Trophoblast cell (in vitro differentiated cells and primary cell): ENCODE data around the gene TSHZ2.

Experiments
- DNase-seq, 2 donors: peaks; one replicate each; pipeline ENCODE4 v3.0.0-alpha.2; 2016
- H2AFZ ChIP-seq: 2 replicates; pipeline ENCODE4 v1.6.1; 2013; ENCODE audit warnings: low read length, moderate library complexity, mild to moderate bottlenecking; ENCODE audit not compliant: insufficient read depth, poor library complexity
- H2AK5ac ChIP-seq: 2 replicates; pipeline ENCODE4 v1.6.1; 2013; ENCODE audit warnings: mild to moderate bottlenecking, low read length
- H2BK120ac ChIP-seq: 2 replicates; pipeline ENCODE4 v1.6.1; 2013; ENCODE audit warnings: low read length, mild to moderate bottlenecking, moderate library complexity; ENCODE audit not compliant: insufficient read depth, poor library complexity
- H2BK12ac ChIP-seq: 2 replicates; pipeline ENCODE4 v1.6.1; 2013; ENCODE audit warnings: mild to moderate bottlenecking, low read length, moderate library complexity
- H2BK5ac ChIP-seq: 2 replicates; pipeline ENCODE4 v1.6.1; 2013; ENCODE audit warnings: low read length, low read depth, moderate library complexity, mild to moderate bottlenecking; ENCODE audit not compliant: poor library complexity
- H3K14ac ChIP-seq: 2 replicates; pipeline ENCODE4 v1.6.1; 2013; ENCODE audit warnings: mild to moderate bottlenecking, low read length
- H3K18ac ChIP-seq: 2 replicates; pipeline ENCODE4 v1.6.1; 2013; ENCODE audit warnings: mild to moderate bottlenecking, low read length
- H3K23ac ChIP-seq: 2 replicates; pipeline ENCODE4 v1.6.1; 2013; ENCODE audit warnings: low read length
- H3K27ac ChIP-seq: 2 replicates; pipeline ENCODE4 v1.5.1; 2013; ENCODE audit warnings: low read depth, mild to moderate bottlenecking, inconsistent platforms, low read length, moderate library complexity
- H3K27me3 ChIP-seq: 2 replicates; pipeline ENCODE4 v1.6.1; 2013; ENCODE audit warnings: inconsistent platforms, mild to moderate bottlenecking, low read length, moderate library complexity; ENCODE audit not compliant: insufficient read depth
- H3K36me3 ChIP-seq, 2 experiments: 1 replicate in 1 of 2; 2 replicates in 1 of 2; pipeline ENCODE4 v1.6.1; 2013; ENCODE audit warnings: low read length in 2 of 2, mild to moderate bottlenecking in 2 of 2, moderate library complexity in 1 of 2; ENCODE audit not compliant: insufficient read depth in 2 of 2, control insufficient read depth in 1 of 2
- H3K4ac ChIP-seq: 2 replicates; pipeline ENCODE4 v1.6.1; 2013; ENCODE audit warnings: low read depth, mild to moderate bottlenecking, low read length, moderate library complexity
- H3K4me1 ChIP-seq, 2 experiments: 1 replicate in 1 of 2; 2 replicates in 1 of 2; pipeline ENCODE4 v1.6.1; 2013; ENCODE audit warnings: low read length in 2 of 2, mild to moderate bottlenecking in 2 of 2, moderate library complexity in 1 of 2; ENCODE audit not compliant: insufficient read depth in 2 of 2, control insufficient read depth in 1 of 2
- H3K4me2 ChIP-seq: 2 replicates; pipeline ENCODE4 v1.6.1; 2013; ENCODE audit warnings: inconsistent platforms, mild to moderate bottlenecking, low read length, moderate library complexity
- H3K4me3 ChIP-seq: 2 replicates; pipeline ENCODE4 v1.5.1; 2013; ENCODE audit warnings: mild to moderate bottlenecking, low read depth, low read length, inconsistent platforms
- H3K79me1 ChIP-seq: one replicate; pipeline ENCODE4 v1.6.1; 2013; ENCODE audit warnings: low read length
- H3K79me2 ChIP-seq: 2 replicates; pipeline ENCODE4 v1.6.1; 2013; ENCODE audit warnings: low read length, mild to moderate bottlenecking; ENCODE audit not compliant: control insufficient read depth, insufficient read depth, poor library complexity
- H3K9ac ChIP-seq: 2 replicates; pipeline ENCODE4 v1.6.1; 2013; ENCODE audit warnings: mild to moderate bottlenecking, low read length
- H3K9me3 ChIP-seq: 2 replicates; pipeline ENCODE4 v1.6.1; 2013; ENCODE audit warnings: low read depth, mild to moderate bottlenecking, control low read depth, inconsistent platforms, low read length; ENCODE audit not compliant: insufficient read depth
- H4K12ac ChIP-seq: 2 replicates; pipeline ENCODE4 v1.6.1; 2013; ENCODE audit warnings: low read depth, mild to moderate bottlenecking, low read length, moderate library complexity
- H4K8ac ChIP-seq: 2 replicates; pipeline ENCODE4 v1.6.1; 2013; ENCODE audit warnings: low read depth, mild to moderate bottlenecking, low read length, moderate library complexity
- H4K91ac ChIP-seq: one replicate; pipeline ENCODE4 v1.6.1; 2013; ENCODE audit warnings: low read depth, mild to moderate bottlenecking, low read length, moderate library complexity
- WGBS: extraction: QIAGEN DNeasy Blood & Tissue Kit; methylation state at CpG from one replicate; pipeline ENCODE4 v1.1.7; 2013; ENCODE audit warnings: missing lambda C conversion rate; ENCODE audit not compliant: insufficient read length, insufficient coverage; ENCODE audit errors: extremely low coverage; 5-methylcytosine and 5-hydroxymethylcytosine counted together

The TSHZ2 gene

DNA sequence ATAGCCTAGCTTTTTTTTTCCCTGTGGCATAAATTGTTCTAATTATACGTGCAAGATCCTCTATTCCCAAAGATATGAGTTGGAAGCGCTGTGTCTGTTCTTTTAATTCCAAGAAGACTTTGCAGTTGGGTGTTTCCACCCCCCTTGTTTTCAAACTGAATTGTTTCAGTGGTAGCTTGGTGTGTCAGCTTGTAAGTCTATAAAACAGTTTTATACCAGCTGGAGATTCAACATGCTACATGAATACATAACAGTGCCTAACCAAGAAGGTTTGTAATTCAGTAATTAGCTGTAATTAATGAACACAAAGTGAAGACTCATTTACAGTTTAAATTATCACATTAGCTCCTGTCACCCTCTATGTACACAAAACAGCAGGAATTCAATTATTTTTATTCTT is 467.5 kb downstream of the TSHZ2 start:
- Histone ChIP-seq H3K14ac (no peak overlapping the region), H3K4me3 (no peak overlapping the region), H4K91ac (no peak overlapping the region), H3K9ac (no peak overlapping the region), H2BK5ac (no peak overlapping the region), H3K79me2 (no peaks in the 10 kb centered on the region), H3K9me3 (no peaks in the 10 kb centered on the region), H3K36me3 (no peaks in the 10 kb centered on the region), H4K8ac (no peak overlapping the region), H3K18ac (no peak overlapping the region), H2AK5ac (no peak overlapping the region), H3K79me1 (no peaks in the 10 kb centered on the region), H3K27me3 (no peaks in the 10 kb centered on the region), H2BK120ac (no peak overlapping the region), H2BK12ac (no peak overlapping the region), H3K4me2 (no peak overlapping the region), H3K27ac (no peak overlapping the region), H4K12ac (no peak overlapping the region), H3K23ac (no peak overlapping the region), H2AFZ (no peak overlapping the region), H3K4ac (no peak overlapping the region), H3K4me1 (no peaks in the 10 kb centered on the region)
- DNase-seq: no peak
- WGBS: no CpG with 5 or more reads among the region's 2 CpGs

DNA sequence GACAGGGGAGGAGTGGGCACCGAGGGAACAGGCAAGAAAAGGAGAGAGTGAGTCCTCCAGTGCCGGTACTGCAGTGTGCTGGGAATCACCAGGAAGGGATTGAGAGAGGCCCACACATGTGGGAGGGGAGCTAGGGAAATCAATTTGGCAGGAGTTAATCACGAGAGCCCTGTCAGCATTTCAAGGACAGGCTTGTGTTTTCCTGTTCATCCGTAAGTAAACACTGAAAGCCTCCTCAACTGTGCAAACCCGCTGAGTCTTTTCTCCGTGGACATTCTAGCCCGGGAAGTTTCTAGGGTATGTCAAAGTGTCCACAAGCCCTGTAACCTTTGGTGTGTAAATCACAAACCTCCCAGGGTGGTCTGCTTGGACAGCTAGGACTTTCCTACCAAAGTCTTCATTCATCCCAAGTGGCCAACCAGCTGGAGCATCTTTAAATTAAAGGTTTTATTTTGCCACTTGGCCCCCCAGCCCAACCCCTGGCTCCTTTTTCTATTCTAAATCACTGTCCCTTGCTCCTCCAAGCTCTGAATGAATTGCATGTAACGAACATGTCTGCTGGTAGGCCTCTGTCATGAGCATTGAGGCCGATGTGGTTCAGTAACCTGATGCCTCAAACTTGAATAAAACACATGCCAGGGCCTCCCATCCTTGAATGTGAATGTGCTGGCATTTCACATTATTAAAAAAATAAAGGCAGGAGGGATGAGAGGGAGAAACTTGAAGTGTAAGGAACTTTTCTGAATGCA is 472.4 kb downstream of the TSHZ2 start:
- no peak overlapping the region for H2AFZ ChIP-seq
- no peak overlapping the region for H4K12ac ChIP-seq
- H2BK5ac ChIP-seq: no peak overlapping the region
- no peak overlapping the region for H3K23ac ChIP-seq
- DNase-seq: no peak
- no peak overlapping the region for H2AK5ac ChIP-seq
- H3K9ac ChIP-seq: no peak overlapping the region
- H3K4me2 ChIP-seq: no peak overlapping the region
- no peak overlapping the region for H4K8ac ChIP-seq
- H3K27me3 ChIP-seq: no peaks in the 10 kb centered on the region
- H3K9me3 ChIP-seq: no peaks in the 10 kb centered on the region
- no peaks in the 10 kb centered on the region for H3K36me3 ChIP-seq
- no peak overlapping the region for H3K18ac ChIP-seq
- H2BK120ac ChIP-seq: no peak overlapping the region
- no peaks in the 10 kb centered on the region for H3K4me1 ChIP-seq
- WGBS: no CpG with 5 or more reads among the region's 9 CpGs
- no peak overlapping the region for H2BK12ac ChIP-seq
- no peaks in the 10 kb centered on the region for H3K79me2 ChIP-seq
- H4K91ac ChIP-seq: no peak overlapping the region
- H3K79me1 ChIP-seq: no peaks in the 10 kb centered on the region
- H3K4ac ChIP-seq: no peak overlapping the region
- H3K14ac ChIP-seq: no peak overlapping the region
- no peak overlapping the region for H3K27ac ChIP-seq
- H3K4me3 ChIP-seq: no peak overlapping the region

DNA sequence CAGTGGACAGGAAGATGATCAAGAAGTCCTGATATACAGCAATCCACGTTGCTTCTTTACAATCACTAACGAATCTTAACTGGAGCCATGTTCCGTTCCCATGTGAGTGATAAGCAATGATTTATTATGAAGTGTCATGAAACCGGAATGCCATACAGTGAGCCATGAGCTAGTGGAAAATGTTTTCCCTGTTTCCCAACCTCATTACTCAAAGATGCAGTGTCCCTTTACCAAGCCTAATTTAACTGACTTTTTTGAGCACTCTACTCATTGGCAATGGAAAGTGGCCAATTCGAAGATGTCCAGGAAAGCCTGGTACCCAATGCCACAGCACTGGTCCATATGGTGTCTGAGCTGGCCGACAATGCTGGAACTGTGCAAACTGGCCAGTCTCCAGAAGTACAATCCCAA is 473.2 kb downstream of the TSHZ2 start:
- Histone ChIP-seq H3K79me1 (no peaks in the 10 kb centered on the region), H3K4ac (no peak overlapping the region), H3K9ac (no peak overlapping the region), H3K18ac (no peak overlapping the region), H3K4me3 (no peak overlapping the region), H3K4me1 (no peaks in the 10 kb centered on the region), H3K27me3 (no peaks in the 10 kb centered on the region), H2AFZ (no peak overlapping the region), H2BK12ac (no peak overlapping the region), H3K36me3 (no peaks in the 10 kb centered on the region), H4K8ac (no peak overlapping the region), H4K91ac (no peak overlapping the region), H4K12ac (no peak overlapping the region), H3K14ac (no peak overlapping the region), H3K27ac (no peak overlapping the region), H3K23ac (no peak overlapping the region), H2BK5ac (no peak overlapping the region), H2BK120ac (no peak overlapping the region), H2AK5ac (no peak overlapping the region), H3K4me2 (no peak overlapping the region), H3K9me3 (peaks cover under 1% of the 10 kb centered on the region), H3K79me2 (no peaks in the 10 kb centered on the region)
- DNase-seq: no peak
- WGBS: no CpG with 5 or more reads among the region's 6 CpGs

DNA sequence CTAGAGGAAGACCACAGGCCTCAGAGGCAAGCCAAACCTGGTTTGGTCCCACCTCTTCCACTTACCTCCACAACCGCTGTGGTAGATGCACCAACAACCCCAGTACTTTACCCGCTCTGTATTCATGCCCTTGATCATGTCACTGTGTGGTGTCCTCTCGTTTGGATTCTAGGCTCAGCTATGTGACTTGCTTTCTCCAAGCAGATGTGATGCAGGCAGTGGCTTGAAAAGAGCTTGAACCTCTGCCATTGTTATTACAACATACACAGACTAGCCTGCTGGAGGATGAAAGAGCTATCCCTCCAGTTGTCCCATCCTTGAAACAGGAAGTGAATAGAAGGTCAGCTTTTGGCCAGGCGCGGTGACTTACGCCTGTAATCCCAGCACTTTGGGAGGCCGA is 473.8 kb downstream of the TSHZ2 start:
- Histone ChIP-seq H2BK12ac (no peak overlapping the region), H3K79me2 (no peaks in the 10 kb centered on the region), H4K12ac (no peak overlapping the region), H2BK120ac (no peak overlapping the region), H3K4me1 (no peaks in the 10 kb centered on the region), H3K27me3 (no peaks in the 10 kb centered on the region), H4K91ac (no peak overlapping the region), H3K4me2 (no peak overlapping the region), H2AFZ (no peak overlapping the region), H3K9me3 (peaks cover 3% of the 10 kb centered on the region), H3K4ac (no peak overlapping the region), H2AK5ac (no peak overlapping the region), H3K27ac (no peak overlapping the region), H2BK5ac (no peak overlapping the region), H3K79me1 (no peaks in the 10 kb centered on the region), H4K8ac (no peak overlapping the region), H3K4me3 (no peak overlapping the region), H3K14ac (no peak overlapping the region), H3K18ac (no peak overlapping the region), H3K9ac (no peak overlapping the region), H3K36me3 (no peaks in the 10 kb centered on the region), H3K23ac (no peak overlapping the region)
- WGBS: no CpG with 5 or more reads among the region's 7 CpGs
- DNase-seq: no peak
